WI38 (cell line): Measurements from ENCODE around the gene WDR76.
"Not testable (repeated sequence)": the region's sequence is repeated elsewhere in the genome, so short reads cannot be mapped to it uniquely, and the experiment has no call there.

ENCODE experiments used
- H3K4me3 ChIP-seq: 2 replicates; pipeline ENCODE4 v1.5.1; 2011; ENCODE audit warnings: low read depth, mild to moderate bottlenecking, control low read depth, low read length
- TF ChIP-seq, protein P1 (sequence below): IDR thresholded peaks from 2 replicates; pipeline ENCODE4 v1.5.1; 2012; ENCODE audit warnings: low read depth, mild to moderate bottlenecking, control low read depth, low read length

Gene WDR76

GRCh38 chr15:43826029-43826507 lies 734 bp upstream of the WDR76 start:
- TF ChIP-seq, protein P1, sequence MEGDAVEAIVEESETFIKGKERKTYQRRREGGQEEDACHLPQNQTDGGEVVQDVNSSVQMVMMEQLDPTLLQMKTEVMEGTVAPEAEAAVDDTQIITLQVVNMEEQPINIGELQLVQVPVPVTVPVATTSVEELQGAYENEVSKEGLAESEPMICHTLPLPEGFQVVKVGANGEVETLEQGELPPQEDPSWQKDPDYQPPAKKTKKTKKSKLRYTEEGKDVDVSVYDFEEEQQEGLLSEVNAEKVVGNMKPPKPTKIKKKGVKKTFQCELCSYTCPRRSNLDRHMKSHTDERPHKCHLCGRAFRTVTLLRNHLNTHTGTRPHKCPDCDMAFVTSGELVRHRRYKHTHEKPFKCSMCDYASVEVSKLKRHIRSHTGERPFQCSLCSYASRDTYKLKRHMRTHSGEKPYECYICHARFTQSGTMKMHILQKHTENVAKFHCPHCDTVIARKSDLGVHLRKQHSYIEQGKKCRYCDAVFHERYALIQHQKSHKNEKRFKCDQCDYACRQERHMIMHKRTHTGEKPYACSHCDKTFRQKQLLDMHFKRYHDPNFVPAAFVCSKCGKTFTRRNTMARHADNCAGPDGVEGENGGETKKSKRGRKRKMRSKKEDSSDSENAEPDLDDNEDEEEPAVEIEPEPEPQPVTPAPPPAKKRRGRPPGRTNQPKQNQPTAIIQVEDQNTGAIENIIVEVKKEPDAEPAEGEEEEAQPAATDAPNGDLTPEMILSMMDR = no peak

DNA sequence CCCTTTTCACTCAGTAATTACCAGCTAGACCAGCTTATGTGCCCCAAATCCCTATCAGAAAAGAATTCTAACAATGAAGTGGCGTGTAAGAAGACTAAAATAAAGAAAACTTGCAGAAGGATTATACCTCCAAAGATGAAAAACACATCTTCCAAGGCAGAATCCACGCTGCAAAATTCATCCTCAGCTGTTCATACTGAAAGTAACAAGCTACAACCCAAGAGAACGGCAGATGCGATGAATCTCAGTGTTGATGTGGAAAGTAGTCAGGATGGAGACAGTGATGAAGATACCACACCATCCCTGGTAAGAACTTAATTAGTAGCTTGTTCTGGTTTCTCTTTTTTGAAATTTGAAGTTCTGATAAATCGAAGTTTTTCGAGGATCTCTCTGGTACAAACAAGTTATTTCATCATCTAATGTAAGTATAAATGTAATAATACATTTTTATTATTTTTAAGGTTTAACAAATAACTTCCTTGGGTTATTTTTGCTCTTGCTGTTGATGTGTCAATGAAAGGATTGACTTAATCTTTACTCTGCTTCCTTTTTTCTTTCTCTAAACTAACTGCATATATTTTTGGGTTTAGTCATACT lies 1.4 kb downstream of the WDR76 start:
- TF ChIP-seq, protein P1 = no peak
- H3K4me3 ChIP-seq = peak overlapping the region; percentile 73

More at GRCh38 chr15:43826029-43826507, 734 bp upstream of the WDR76 start:
- peak overlapping the region; percentile 73 for H3K4me3 ChIP-seq

DNA sequence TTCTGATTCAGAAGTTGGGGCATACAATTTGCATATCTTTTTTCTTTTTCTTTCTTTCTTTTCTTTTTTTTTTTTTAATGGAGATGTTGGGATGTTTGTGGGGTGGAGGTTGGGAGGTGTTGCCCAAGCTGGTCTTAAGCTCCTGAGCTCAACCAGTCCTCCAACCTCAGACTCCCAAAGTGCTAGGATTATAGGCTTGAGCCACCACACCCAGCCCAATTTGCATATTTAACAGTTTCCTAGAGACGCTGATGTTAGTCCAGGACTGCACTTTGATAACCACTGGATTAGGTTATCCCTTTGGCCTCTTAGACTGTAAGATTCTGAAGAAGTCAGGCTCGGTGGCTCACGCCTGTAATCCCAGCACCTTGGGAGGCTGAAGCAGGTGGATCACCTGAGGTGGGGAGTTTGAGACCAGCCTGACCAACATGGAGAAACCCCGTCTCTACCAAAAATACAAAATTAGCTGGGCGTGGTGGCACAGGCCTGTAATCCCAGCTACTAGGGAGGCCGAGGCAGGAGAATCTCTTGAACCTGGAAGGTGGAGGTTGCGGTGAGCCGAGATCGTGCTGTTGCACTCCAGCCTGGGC lies 3.2 kb downstream of the WDR76 start:
- not testable (repeated sequence) for H3K4me3 ChIP-seq

- H3K4me3 ChIP-seq = not testable (repeated sequence)
Observed at GRCh38 chr15:43830691-43831275, 4.0 kb downstream of the WDR76 start.

DNA sequence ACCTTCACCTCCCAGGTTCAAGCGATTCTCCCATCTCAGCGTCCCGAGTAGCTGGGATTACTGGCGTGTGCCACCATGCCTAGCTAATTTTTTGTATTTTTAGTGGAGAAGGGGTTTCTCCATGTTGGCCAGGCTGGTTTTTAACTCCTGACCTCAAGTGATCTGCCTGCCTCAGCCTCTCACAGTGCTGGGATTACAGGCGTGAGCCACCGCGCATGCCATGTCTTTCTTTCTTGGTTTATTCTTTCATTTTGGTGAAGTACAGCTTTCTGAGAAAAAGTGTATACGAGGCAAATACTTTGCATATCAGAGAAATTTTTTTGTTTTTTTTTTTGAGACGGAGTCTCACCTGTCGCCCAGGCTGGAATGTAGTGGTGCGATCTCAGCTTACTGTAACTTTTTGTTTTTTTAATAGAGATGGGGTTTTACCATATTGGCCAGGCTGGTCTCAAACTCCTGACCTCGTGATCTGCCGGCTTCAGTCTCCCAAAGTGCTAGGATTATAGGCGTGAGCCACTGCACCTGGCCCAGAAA lies 4.8 kb downstream of the WDR76 start:
- not testable (repeated sequence) for H3K4me3 ChIP-seq

GRCh38 chr15:43832485-43832884 lies 5.7 kb downstream of the WDR76 start:
- not testable (repeated sequence) for H3K4me3 ChIP-seq

GRCh38 chr15:43845421-43845820 lies 18.6 kb downstream of the WDR76 start:
- TF ChIP-seq, protein P1 = no peak
- H3K4me3 ChIP-seq = no peak overlapping the region

GRCh38 chr15:43851251-43851650 lies 24.4 kb downstream of the WDR76 start:
- TF ChIP-seq, protein P1 = no peak

GRCh38 chr15:43852607-43853006 lies 25.8 kb downstream of the WDR76 start:
- no peak overlapping the region for H3K4me3 ChIP-seq
- TF ChIP-seq, protein P1 = no peak

More at GRCh38 chr15:43851251-43851650, 24.4 kb downstream of the WDR76 start:
- no peak overlapping the region for H3K4me3 ChIP-seq
